HS-5 (cell line): Measurements from ENCODE around the gene NINJ2.
A peak's percentile ranks its signal among the peaks of the same experiment; 100 is the strongest.

Experiments used
- DNase-seq: peaks from one replicate; pipeline ENCODE4 v3.0.0-alpha.2; 2012; ENCODE audit warnings: low read depth

NINJ2 gene

DNA sequence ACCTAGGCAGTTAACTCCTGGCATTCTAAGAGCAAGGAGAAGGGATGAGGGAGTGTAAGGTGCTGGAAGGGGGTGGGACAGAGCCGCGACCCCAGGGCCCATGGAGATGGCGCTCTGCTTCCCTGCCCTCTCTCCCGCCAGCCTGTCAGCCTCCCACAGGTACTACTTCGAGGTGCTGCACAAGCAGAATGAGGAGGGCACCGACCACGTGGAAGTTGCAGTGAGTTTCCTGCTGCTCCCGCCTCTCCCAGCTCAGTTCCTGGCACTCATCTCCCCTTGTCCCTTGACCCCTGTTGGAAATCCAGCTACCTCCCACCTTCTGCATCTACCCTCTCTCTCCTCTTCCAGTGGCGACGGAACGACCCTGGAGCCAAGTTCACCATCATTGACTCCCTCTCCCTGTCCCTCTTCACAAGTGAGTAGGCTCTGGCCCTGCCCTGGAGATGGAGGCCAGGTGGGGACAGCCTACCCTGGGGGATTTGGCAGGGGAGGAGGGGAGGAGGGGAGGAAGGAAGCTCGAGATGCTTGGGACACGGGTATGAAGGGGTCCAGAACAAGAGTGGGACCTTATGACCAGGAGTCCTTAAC lies 115.3 kb downstream of the NINJ2 start:
- DNase-seq, result no peak

DNA sequence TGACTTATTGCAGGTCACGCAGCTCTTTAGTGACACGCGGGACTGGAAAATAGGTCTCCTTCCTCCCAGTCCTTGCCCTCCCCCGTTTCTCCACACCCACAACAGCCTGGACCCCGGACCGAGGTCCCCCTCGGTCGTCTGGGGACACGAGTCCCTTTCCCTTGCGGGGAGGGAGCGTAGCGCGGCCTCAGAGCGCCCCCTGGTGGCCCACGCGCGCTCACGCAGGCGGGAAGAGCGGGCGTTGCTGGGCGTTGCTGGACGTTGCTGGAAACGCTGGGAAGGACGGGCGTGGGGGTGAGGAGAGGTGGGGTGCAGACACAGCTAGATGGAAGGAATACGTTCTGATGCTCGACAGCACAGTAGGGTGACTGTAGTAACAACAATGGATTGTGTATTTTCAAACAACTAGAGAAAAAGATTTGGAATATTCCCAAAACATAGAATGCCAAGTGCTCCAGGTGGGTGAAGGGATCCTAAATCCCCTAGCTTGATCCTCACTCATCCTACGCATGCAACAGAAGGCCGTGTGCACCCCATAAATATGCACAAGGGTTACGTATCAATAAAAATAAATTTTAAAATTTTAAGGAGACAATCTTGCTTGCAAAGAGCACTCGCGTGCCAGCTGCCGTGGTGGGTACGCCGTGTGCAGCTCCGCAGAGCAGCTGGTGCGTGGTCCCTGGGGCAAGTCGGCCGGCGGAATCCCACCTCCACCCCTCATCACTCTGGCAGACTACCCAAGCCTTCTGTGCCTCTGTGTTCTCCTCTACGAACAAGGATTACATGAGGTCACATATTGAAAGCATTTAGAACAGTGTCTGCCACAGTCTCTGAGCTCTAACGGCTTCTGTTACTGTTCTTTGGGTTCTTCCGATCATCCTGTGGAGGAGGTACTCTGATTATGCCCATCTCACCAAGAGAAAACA lies 116.1 kb downstream of the NINJ2 start:
- no peak for DNase-seq

DNA sequence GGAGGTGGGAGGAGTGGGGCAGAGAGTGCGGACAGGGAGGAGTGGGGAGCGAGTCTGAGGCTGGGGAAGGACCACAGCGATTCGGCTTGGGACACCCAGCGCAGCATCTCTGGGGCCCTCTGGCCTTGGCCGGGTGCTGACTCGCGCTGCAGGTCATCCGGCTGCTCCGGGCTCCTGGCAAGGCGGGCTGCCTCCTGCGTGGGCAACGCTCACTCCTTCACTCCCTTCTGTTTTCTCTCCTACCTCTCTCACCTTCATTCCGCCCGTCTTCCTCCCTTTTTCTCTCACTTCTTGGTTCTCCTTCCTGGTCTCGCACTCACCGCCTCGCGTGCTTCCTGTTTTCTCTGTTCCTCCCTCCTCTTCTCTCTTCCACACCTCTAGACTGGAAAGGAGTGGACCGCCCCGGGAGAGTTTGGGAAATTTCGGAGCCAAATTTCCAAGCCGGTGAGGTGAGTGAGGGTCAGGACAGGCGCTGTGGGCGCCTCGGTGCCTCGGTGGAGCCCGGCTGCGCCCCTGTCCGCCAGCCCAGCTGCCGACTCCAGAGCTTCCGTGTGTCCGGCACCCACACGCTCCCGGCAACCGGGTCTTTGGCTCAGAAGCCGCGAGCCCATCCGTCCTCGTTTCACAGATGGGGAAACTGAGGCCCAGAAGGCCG lies 116.9 kb downstream of the NINJ2 start:
- no peak for DNase-seq

DNA sequence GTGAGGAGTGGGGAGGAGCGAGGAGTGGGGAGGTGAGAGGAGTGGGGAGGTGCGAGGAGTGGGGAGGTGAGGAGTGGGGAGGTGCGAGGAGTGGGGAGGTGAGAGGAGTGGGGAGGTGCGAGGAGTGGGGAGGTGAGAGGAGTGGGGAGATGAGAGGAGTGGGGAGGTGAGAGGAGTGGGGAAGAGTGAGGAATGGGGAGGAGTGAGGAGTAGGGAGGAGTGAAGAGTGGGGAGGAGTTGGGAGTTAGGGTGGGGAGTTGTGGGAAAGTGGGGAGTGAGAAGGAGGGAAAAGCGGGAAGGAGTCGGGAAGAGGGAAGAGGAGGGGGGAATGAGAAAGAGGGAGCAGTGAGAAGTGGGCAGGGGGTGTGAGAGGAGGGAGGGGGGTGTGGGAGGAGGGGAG lies 117.4 kb downstream of the NINJ2 start:
- DNase-seq, result no peak

DNA sequence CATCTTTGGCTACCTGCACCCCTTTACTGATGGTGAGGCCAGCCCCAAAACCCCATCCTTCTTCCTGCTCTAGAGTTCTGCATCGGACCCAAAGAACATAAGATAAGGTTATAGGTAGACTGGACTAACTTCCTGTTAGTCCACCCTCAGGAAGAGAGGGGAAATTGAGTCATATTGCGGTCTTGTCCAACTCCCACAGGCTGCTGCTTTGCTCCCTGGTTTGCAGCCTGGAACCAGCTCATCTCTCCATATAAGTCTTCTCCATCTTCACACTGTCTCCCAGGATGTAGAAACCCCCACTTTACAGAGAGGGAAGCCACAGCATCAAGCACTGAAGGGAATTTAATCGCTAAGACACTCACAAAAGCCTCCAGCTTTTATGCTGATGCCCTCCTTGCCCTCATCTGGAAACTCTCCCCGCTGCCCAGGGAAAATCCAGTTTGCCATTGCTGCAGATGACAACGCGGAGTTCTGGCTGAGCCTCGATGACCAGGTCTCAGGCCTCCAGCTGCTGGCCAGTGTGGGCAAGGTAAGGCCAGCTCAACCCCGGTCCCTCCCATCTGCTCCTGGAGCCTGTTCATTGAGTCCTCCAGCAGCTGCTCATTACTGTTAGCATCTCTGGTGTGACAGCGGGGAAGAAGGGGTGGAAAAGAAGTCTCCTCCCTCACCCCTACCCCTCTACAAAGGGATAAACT lies 118.2 kb downstream of the NINJ2 start:
- DNase-seq, result no peak

DNA sequence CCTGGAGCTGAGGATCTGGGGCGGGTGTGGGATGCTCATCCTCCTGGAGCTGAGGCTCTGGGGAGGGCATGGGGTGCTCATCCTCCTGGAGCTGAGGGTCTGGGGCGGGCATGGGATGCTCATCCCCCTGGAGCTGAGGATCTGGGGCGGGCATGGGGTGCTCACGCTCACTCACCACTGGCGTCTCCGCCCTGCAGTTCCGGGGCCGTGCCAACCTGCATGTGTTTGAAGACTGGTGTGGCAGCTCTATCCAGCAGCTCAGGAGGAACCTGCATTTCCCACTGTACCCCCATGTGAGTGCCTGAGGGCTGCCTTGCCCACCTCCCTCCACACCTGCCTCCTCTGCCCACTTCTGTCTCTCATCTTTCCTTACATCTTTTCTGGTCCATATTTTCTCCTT lies 119.1 kb downstream of the NINJ2 start:
- DNase-seq, result no peak

DNA sequence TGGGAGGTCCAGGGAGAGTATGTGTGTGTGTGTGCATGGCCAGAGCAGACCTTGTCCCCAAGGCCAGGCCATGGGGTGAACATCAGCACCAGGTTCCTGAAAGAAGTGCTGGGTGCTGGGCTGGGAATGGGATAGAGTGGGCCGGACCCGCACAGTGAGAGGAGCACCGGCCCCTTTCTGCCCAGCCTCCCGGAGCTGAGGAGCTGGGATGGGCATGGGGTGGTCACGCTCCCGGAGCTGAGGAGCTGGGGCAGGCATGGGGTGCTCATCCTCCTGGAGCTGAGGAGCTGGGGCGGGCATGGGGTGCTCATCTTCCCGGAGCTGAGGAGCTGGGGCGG lies 120.2 kb downstream of the NINJ2 start:
- DNase-seq, result no peak

DNA sequence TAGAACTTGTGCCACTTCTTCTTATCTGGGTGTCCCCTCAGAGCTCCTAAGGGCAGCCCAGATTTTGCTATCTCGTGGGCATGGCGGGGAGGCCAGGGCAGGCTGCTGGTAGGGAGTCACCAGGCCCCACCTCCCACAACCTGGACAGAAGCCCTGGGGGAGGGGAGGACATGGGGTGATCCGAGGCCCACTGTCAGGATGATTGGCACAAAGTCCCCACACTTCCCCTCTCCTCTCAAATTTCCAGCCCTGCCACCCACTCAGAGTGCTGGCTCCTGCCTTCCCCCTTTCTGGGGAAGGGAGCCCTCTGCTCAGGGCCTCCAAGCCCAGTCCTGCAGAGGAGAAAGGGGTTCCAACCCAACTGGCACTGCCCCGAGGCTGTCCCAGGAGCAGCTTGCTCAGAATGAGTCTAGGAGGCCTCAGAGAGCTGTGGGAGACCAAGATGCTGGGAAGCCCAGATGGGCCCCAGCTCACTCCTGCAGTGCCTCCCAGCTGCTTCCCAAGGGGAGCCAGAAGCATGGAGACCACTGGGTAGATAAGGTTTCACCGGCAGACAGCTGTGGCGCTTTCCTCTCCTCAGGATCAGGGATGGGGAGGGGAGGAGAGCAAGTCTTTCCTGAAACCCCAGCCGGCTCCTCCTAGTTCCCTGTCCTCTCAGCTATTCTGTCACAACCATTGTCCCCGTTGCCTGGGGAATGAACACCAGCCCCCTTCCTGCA lies 120.7 kb downstream of the NINJ2 start:
- DNase-seq, result no peak

DNA sequence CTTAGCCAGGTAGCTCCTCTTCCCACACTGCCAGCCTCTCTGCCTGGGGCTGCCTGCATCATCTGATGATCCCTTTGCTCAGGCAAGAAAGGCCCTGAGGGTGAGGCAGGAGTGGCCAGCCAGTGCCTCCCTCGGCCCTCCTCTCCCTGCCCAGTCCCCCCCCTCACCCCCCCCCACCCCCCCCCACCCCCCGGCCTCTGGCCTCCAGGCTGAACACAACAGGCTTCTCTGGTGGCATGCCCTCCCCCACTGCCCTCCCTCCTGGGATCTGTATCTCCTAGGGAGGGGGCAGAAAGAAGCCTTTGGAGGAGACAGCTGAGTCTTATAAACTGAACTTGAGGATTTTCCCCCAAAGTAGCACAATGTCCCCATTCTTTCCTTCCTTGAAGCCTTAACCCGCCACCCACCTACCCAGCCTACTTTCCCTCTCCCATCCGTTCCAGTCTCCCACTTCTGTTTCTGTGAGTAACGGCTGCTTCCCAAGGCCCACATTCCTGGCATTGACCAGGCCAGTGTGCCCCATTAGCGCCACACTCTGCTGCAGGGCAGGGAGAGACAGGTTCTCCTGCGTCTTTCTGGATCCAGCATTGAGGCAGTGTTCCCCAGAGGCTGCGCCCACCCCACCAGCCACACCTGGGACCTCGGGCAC lies 121.4 kb downstream of the NINJ2 start:
- DNase-seq, result no peak

DNA sequence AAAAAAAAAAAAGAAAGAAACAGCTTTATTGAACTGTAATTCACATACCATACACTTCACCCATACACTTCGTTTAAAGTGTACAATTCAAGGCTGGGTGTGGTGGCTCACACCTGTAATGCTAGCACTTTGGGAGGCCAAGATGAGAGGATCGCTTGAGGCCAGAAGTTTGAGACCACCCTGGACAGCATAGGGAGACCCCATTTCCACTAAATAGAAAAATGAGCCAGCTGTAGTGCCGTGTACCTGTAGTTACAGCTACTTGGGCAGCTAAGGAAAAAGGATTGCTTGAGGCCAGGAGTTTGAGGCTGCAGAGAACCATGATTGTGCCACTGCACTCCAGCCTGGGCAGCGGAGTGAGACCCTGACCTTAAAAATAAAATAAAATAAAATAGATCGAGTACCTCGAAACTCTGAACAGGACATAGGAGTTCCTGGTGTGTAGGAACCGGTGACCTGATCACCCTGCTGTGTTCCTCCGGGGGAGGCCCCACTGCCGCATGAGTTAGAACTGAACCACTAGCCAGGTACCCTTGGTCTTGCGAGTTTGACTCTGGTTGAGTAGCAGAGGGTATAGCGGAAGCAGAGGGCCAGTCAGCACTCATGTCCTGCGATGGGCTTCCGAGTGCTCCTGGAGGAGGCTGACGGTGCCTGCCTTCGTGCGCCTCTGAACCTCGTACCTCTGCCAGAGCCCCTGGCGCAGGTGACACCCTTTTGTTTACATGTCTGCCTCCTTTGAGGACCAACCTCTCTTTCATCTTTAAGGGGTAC lies 123.5 kb downstream of the NINJ2 start:
- no peak for DNase-seq

DNA sequence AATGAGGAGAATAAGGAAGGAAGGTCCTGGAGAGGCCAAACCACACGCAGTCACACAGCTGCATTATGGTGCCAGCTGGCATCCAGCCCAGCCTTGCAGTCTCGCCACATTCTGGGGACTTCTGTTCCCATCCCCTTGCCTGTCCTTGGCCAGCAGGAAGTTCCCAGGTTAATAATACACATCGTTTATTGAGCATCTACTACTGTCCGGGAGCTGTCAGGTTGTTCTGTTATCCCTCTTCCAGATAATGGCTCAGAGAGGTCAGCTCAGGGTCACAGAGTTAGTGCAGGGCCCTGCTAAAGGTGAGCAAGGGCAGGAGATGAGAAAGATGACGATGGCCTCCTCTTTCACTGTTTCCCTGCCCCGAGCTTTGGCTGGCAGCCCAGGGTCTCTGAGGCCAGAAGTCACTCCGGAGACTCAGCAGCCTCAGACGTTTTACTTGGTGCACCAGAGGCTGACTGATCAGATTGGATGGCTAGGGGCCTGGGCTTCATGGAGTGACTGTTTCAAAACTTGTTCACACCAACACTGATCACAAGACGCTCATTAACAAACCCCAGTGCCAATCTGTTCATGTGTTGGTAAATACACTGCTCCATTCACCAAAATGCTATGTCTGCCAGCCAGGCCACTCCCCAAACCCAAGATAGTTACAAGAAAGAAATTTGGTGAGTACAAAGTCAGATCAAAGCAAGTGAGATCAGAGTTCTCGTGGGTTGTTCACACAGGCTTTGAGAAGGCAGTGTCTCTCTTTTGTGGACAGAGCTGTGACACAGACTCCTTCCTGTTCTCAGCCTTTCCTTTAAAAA lies 124.3 kb downstream of the NINJ2 start:
- no peak for DNase-seq

DNA sequence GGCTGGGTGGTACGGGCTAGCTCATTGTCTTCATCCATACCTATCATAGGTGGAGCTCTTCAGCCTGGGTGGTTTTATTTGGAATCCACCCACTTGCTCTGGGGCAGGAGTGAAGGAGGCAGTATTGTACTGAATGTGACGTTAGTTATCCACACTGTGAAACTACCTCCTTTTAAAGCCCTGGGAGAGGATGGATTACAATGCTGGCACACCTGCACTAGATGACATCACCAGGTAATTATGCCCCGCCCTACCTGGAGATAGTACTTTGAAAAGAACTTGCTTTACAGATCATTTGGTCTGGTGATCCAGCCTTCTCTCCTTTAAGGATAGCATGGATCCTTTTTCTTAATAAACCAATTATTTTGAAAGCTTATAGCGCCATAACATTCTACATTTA lies 125.5 kb downstream of the NINJ2 start:
- no peak for DNase-seq

DNA sequence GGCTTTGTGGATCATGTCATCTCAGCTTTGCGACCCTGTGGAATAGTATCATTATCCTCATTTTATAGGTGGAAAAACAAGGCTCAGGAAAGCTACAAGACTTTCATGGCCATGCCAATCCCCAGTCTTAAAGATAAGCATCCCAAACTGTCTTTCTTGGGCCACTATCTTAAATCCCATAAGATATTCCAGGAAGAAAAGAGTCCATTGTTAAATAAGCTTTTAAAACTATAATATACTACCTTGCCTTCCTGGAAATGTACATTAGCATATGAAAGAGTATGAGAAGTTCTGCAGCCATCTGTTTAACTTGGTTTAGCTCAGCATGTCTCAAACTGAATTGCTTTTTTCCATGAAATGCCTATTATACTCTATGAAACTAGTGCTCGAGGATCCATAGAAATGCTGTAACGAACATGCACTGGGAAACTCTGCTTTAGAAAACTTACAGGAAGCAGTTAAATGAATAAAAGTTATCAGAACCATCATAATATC lies 126.4 kb downstream of the NINJ2 start:
- DNase-seq, result no peak

DNA sequence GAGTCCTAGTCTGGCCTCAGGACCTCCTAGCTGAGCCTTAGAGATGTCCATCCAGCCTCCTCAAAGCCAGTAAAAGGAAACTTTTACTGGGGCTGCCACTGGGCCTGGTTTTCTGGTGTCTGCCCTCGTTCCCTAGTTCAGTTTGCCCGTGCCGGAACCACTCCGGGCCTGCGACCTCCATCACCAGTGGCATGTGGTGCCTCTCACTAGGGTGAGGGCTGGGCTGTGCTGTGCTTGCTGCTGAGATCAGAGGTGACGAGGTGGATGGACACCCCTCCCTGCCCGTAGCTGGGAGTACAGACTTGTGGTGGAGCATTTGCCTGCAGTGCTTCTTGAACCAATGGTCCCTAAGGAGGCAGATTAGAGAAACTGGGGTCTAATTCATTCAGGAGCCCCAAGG lies 127.8 kb downstream of the NINJ2 start:
- DNase-seq, result no peak

DNA sequence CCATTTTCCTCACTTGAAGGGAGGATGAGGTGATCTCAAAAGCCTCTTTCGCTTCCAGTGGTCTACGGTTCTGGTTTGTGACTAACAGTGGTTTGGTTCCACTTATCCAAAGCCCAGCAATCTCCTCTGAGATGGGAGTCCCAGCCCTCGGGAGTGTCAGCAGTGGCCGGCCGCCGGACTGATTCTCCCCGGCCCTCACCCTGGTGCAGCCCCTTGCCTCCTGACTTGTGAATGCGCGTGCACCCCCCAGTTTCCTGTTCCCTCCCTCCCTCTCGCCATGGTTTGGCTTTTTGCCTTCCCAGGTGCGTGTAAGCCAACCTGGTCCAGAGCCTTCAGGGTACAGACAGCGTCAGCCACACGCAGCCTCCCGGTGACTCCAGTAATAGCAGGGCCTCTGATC lies 129.0 kb downstream of the NINJ2 start:
- DNase-seq, result no peak

DNA sequence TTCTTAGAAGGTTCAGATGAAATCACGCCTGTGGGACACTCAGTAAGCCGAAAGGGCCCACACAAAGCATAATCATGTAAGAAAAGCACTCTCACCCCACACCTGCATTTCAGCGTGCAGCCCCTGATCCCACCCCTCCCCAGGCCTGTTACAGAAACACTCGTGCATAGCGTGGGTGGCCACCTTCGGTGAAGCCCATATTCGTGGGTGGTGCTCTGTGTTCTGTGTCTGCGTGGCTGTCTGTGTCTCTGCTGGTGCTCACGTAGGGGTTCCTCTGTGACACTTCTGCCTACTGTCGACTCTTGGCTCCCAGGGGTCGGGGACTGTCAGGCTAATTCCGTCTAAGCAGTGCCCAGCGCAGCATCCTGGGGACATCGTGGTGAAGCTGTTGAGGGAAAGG lies 129.5 kb downstream of the NINJ2 start:
- DNase-seq, result no peak

DNA sequence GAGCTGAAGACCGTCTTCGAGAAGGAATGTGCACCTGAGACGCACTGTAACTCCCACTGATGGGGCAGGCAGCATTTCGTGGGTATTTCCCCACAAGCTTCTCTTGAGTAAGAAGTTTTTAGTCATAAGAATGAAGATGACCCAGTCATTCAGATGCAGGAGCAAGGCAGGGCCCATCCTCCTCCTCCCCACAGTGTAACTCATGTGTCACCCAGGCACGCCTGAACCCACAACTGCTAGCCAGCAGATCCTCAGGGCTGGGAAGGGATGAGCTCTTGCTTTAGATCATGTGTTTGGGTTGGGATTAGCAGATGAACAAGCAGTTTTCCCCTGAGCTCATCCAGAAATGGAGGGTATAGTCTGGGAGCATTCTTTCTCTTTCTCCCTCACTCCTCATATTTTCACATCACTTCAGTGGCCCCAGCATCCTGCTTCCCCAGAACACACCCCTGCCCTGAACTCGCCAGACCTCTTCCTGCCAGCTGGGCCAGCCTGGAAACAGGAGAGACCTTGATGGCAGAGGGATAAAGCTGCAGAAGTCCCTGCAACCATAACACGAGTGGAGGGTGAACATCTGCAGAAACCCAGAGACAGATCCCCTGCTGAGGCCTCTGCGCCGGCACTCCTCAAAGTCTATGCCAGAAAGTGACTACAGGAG lies 130.2 kb downstream of the NINJ2 start:
- peak; percentile 86 for DNase-seq

DNA sequence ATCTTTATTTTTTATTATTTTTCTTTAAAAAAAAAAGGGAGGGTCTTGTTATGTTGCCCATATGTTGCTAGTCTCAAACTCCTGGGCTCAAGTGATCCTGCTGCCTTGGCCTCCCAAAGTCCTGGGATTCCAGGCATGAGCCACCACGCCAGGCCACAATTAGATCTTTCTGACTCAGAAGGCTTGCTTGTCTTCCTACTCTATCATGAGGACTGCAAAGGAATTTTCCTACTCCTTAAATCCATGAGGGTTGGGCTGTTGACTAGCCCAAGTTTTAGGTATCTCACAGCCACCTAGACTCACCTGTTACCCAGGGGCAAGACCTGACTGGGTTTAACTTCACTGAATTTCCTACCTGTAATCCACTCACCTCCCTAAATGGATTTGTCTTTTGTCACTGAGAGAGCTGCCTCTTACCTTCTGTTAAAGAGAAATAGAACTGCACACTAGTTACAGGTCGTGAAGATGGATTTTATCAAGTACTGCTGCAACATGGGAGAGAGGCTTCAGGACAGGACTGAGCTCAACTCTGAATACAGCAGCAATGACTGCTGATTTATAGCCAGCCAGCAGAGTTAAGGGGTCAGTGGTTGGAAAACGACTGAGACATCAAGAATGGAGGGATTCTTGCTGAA lies 131.2 kb downstream of the NINJ2 start:
- no peak for DNase-seq

DNA sequence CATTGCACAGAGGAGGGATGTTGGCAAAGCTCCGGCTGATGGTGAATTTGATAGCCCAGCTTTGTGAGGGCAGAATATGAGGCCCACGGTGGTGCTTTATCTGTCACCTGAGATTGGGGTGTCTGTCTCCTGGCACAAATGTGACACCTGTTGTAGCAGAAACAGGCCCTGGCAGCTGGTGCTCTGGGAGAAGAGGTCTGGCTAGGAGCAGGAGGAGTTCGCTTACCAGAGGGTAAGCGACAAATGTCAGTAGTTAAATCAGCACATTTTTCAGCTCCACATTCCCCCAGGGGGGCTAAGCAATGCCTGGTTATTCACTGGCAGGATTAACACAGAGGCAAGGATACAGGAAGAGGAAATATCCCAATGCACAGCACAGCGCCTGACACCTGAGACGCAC lies 132.4 kb downstream of the NINJ2 start:
- DNase-seq, result no peak
